Body of pancreas (tissue), 4 donors: Measurements from ENCODE around the gene ME1.

Experiments used
- POLR2A ChIP-seq, 3 donors: fragments of 450-650 bp; IDR thresholded peaks; one replicate each; pipeline ENCODE4 v1.6.1; 2016; ENCODE audit warnings: antibody characterized with exemption in 3 of 3, mild to moderate bottlenecking in 2 of 3
- TF ChIP-seq, protein P1 (sequence below), 7 experiments: fragments of 450-650 bp in 4 of 7; fragments of 200-600 bp in 3 of 7; sonication (generic) in 3 of 7; IDR thresholded peaks; one replicate each; pipeline ENCODE4 v1.5.1; 2016 to 2019; ENCODE audit warnings: antibody characterized with exemption in 7 of 7

GRCh38 chr6:83343121-83343520 lies 87.7 kb downstream of the ME1 start:
- TF ChIP-seq, protein P1, sequence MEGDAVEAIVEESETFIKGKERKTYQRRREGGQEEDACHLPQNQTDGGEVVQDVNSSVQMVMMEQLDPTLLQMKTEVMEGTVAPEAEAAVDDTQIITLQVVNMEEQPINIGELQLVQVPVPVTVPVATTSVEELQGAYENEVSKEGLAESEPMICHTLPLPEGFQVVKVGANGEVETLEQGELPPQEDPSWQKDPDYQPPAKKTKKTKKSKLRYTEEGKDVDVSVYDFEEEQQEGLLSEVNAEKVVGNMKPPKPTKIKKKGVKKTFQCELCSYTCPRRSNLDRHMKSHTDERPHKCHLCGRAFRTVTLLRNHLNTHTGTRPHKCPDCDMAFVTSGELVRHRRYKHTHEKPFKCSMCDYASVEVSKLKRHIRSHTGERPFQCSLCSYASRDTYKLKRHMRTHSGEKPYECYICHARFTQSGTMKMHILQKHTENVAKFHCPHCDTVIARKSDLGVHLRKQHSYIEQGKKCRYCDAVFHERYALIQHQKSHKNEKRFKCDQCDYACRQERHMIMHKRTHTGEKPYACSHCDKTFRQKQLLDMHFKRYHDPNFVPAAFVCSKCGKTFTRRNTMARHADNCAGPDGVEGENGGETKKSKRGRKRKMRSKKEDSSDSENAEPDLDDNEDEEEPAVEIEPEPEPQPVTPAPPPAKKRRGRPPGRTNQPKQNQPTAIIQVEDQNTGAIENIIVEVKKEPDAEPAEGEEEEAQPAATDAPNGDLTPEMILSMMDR (IDR thresholded peaks at IDR 0.05): no peak
- TF ChIP-seq POLR2A (IDR thresholded peaks at IDR 0.05): no peak
